HG03521 (cell line): Measurements from ENCODE around the gene COL4A2.
A peak's percentile ranks its signal among the peaks of the same experiment; 100 is the strongest.
"Not testable (repeated sequence)": the region's sequence is repeated elsewhere in the genome, so short reads cannot be mapped to it uniquely, and the experiment has no call there.

Experiments used
- ATAC-seq: cut with Tn5 transposase; IDR thresholded peaks from one replicate; pipeline ENCODE4 v1.9.1; 2021; ENCODE audit warnings: mild to moderate bottlenecking, moderate library complexity; ENCODE audit not compliant: unreplicated experiment

COL4A2 gene

DNA sequence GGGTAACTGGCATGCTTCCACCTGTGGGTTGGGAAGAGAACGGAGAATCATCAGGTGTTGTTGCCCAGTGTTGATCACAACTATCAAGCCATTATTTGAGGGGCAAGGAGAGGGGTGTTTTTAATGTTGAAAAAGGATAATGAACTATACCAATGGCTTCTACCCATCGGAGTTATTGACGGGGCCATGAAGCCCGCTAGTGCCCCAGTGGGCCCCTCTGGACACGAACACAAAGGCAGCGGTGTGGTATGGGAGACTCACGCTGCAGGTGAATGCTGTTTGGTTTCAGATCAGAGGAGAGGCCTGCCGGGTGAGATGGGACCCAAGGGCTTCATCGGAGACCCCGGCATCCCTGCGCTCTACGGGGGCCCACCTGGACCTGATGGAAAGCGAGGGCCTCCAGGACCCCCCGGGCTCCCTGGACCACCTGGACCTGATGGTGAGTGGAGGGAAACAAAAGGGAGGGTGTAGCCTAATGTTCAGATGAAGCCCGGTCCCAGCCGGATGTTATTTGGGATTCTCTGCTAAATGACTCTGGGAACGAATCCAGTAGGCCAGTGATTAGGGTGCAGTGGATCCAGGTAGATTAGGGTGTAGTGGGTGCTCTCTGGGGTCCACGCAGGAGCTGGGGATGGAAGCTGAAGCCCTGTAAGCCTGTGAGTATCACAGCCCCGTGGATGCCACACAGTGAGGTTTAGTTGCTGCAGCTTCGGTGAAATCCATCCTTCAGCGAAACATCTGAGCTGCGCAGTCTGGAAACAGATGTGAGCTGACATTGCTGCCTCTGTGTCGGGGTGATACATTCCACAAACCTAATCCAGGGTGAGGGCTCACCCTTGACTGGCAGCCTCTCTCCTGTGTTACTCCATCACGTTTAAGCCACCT is 143.2 kb downstream of the COL4A2 start:
- ATAC-seq = no peak

GRCh38 chr13:110450941-110451730 is 144.1 kb downstream of the COL4A2 start:
- no peak for ATAC-seq

DNA sequence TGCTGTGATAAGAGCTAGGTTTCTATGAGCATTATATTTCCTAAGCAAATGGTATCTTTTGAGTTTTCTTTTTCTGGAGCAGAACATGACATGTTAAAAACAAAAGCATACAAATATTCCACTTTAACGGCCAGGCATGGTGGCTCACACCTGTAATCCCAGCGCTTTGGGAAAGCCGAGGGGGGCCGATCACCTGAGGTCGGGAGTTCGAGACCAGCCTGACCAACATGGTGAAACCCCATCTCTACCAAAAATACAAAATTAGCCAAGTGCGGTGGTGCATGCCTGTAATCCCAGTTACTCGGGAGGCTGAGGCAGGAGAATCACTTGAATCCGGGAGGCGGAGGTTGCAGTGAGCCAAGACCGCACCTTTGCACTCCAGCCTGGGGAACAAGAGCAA is 146.0 kb downstream of the COL4A2 start:
- not testable (repeated sequence) for ATAC-seq

GRCh38 chr13:110453797-110454196 is 146.7 kb downstream of the COL4A2 start:
- no peak for ATAC-seq

- no peak for ATAC-seq
Observed at GRCh38 chr13:110454227-110454859, 147.3 kb downstream of the COL4A2 start.

- no peak for ATAC-seq
Observed at GRCh38 chr13:110454956-110455355, 147.9 kb downstream of the COL4A2 start.

GRCh38 chr13:110455444-110455843 is 148.4 kb downstream of the COL4A2 start:
- no peak for ATAC-seq

DNA sequence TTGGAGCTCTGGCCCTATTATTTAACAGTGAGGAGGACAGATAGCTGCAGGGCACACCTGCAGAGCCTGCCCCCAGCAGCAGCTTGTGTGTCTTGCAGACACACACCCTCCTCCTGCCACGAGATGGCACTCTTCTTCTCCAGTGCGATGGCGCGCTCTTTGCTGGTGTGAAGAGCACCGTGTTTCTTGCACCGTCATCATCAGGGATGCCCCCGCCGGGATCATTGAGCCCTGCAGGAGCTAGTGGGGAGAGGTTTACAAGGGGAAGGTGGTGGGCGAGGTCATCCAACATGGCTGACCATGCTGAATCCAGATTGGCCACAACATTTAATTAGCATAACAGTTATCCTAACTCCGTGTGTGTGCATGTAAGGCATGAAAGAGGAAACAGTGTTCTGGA is 148.9 kb downstream of the COL4A2 start:
- ATAC-seq = peak; percentile 98

DNA sequence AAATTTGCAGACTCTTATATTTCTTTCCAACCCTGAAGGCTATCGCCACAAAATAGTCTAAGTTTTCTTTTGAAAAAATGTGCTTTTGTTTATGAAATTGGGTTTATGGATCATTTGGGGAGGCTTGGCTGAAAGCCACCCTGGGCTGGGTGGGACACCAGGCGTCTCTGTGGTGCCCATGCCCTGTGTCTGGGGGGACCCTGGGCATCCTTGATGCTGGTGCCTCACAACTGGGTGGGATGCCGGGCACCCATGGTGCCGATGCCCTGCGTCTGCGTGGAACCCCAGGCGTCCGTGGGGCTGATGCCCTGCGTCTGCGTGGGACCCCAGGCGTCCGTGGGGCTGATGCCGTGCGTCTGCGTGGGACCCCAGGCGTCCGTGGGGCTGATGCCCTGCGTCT is 149.5 kb downstream of the COL4A2 start:
- no peak for ATAC-seq

GRCh38 chr13:110457361-110457760 is 150.3 kb downstream of the COL4A2 start:
- ATAC-seq = no peak

DNA sequence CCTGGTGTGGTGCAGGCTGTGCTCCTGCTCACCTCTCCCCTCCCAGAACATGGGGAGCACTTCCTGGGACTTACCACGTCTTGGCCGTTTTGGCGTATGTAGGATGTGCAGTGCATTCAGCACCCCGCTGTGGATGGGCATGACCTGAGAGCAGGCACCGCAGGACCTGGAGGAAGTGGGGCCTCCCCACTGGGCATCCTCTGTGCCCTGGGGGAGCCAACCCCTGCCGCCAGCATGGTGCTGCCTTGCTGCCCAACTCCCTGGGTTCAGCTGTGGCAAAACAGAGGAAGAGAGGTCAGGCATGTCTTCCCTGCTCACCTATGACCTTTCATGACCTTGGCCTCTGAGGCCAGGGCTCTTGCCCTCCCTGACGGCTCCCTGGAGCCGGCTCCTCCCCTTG is 150.9 kb downstream of the COL4A2 start:
- no peak for ATAC-seq

GRCh38 chr13:110458594-110459365 is 151.7 kb downstream of the COL4A2 start:
- ATAC-seq = no peak

DNA sequence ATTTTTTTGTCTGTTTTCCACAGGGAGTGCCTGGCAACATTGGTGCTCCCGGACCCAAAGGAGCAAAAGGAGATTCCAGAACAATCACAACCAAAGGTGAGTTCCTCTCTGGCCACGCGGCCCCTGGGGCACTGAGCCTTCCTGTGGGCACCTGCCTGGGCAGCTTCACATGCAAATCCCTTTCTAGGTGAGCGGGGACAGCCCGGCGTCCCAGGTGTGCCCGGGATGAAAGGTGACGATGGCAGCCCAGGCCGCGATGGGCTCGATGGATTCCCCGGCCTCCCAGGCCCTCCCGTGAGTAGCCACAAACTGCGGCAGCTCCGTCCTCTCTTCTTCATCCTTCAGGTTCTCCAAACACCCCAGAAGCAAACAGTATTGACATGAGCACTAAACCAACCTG is 155.0 kb downstream of the COL4A2 start:
- ATAC-seq = no peak

GRCh38 chr13:110463156-110463555 is 156.1 kb downstream of the COL4A2 start:
- no peak for ATAC-seq

GRCh38 chr13:110463871-110464510 is 156.9 kb downstream of the COL4A2 start:
- no peak for ATAC-seq

- no peak for ATAC-seq
Observed at GRCh38 chr13:110464556-110465333, 157.7 kb downstream of the COL4A2 start.

DNA sequence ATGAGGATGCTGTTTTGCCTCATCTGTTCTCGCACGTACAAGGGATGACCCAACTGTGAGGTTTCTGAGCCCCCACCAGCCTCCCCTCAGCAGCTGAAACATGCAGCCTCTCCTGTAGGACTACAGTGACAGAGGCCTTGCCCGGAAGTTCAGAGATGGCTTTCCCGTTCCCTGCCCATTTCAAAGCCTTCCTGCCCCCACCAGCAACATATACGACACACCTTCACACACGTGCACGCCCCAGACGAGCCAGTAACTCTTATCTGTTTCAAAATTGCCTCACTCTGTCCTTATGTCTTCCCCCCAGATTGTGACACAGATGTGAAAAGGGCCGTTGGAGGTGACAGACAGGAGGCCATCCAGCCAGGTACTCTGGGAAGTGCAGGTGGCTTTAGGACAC is 158.6 kb downstream of the COL4A2 start:
- no peak for ATAC-seq

DNA sequence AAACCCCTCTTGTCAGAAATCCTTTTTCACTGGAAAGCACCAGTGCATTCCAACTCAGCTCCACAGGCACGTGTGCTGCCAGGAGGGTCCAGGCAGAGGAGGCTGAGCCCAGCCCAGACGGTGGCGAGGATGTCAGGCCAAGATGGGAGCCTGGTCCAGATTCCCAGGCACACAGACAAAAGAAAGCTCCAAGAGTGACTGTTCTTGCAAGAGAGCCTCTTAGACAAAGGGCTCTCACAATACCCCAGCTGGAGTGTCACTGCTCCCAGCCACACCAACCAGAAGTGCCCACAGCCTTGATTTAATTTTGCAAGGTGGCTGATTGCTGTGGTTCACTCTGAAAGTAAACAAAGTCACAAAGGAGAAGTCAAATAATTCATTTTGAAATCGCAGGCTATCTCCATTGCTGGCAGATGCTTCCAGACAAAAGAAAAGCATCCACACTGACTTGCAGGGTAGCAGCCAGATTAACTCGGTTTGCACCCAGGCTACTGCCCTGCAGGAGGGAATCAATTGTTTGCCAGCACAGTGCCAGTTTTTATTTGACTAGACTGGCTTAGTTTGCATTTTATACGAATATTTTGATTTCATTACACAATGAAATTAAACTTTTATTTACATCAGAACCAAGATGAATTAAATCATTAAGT is 159.3 kb downstream of the COL4A2 start:
- no peak for ATAC-seq

DNA sequence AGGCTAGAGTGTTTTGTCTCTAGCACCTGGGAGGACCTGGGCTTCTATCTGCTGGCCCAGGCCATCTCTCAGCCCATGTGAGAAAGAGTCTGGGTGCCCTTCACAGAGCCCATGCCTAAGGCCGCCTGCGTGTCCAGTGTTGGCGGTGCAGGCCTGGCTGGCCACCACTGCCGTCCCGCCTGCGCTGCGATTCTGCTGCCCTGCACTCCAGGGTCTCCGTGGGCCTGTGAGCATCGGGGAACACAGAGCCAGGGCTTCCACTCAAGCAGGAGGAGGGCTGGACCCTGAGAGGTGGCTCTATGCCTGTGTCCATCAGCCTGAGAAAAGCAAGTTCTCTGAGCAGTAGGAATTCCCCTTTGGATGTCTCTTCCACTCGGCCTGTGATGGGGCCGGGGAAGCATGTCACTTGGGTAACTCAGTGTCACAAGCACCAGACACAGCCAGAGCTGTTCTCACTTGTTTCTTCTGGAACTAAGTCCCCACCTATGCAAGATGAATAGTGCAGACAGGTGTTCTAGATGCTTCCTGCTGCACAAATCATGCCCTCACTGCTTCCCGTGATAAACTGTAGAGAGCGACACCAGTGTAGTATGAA is 160.5 kb downstream of the COL4A2 start:
- ATAC-seq = no peak
